OCI-LY7 (cell line): ENCODE results near the gene TNNT1. TPM values are rescaled to one million over a fixed set of nuclear protein-coding genes. Genes with fewer than 3 reads are reported as not detected.

Experiments
- BruUV-seq: library from RNA; stranded (reverse); fragments of 400-500 nt; replicated peaks from 2 replicates; lab custom pipeline; 2021; lab: Mats Ljungman, UMichigan
- CTCF ChIA-PET: fragments of 300-600 bp; sonication (Branson Sonifier 250); formaldehyde crosslinking; loops from one replicate; lab custom pipeline; 2022; ENCODE audit warnings: antibody characterized with exemption; ENCODE audit not compliant: unreplicated experiment; lab: Charles Lee
- POLR2A ChIA-PET: fragments of 300-600 bp; sonication (Branson Sonifier 250); formaldehyde crosslinking; loops from one replicate; lab custom pipeline; 2022; ENCODE audit warnings: antibody characterized with exemption; lab: Charles Lee
- DNase-seq: peaks from one replicate; pipeline ENCODE4 v3.0.0-alpha.2; 2015; ENCODE audit warnings: low spot score
- H2AFZ ChIP-seq: fragments of 200-600 bp; sonication (generic), shearing (Covaris generic); 2 replicates; pipeline ENCODE4 v1.6.1; 2014; ENCODE audit warnings: mild to moderate bottlenecking, antibody characterized with exemption, low read length, moderate library complexity
- H3K27ac ChIP-seq: fragments of 200-600 bp; sonication (generic); 2 replicates; pipeline ENCODE4 v1.5.1; 2014; ENCODE audit warnings: mixed run types, low read depth, mild to moderate bottlenecking, moderate library complexity, low read length, inconsistent platforms; ENCODE audit not compliant: poor library complexity, severe bottlenecking
- H3K36me3 ChIP-seq: fragments of 200-600 bp; sonication (generic); 2 replicates; pipeline ENCODE4 v1.6.1; 2014; ENCODE audit warnings: mild to moderate bottlenecking, antibody characterized with exemption, low read length, moderate library complexity, mixed read lengths; ENCODE audit not compliant: insufficient read depth
- H3K4me1 ChIP-seq: fragments of 200-600 bp; sonication (generic); 2 replicates; pipeline ENCODE4 v1.5.1; 2014; ENCODE audit warnings: mild to moderate bottlenecking, low read length; ENCODE audit not compliant: insufficient read depth, poor library complexity, severe bottlenecking
- H3K4me2 ChIP-seq: fragments of 200-600 bp; sonication (generic); 2 replicates; pipeline ENCODE4 v1.6.1; 2014; ENCODE audit warnings: mild to moderate bottlenecking, low read length
- H3K4me3 ChIP-seq: fragments of 200-600 bp; sonication (generic); 2 replicates; pipeline ENCODE4 v1.5.1; 2014; ENCODE audit warnings: mild to moderate bottlenecking, low read depth, low read length; ENCODE audit not compliant: poor library complexity, severe bottlenecking
- H3K79me2 ChIP-seq: fragments of 200-600 bp; sonication (generic); 2 replicates; pipeline ENCODE4 v1.6.1; 2016; ENCODE audit warnings: low read depth, mild to moderate bottlenecking, low read length, moderate library complexity, mixed read lengths; ENCODE audit not compliant: insufficient read depth
- H3K9me2 ChIP-seq: fragments of 200-600 bp; sonication (generic); 2 replicates; pipeline ENCODE4 v1.6.1; 2016; ENCODE audit warnings: mild to moderate bottlenecking, low read length, mixed read lengths; ENCODE audit not compliant: insufficient read depth
- H3K9me3 ChIP-seq: fragments of 200-600 bp; sonication (generic); 2 replicates; pipeline ENCODE4 v1.6.1; 2014; ENCODE audit warnings: mild to moderate bottlenecking, mixed run types, low read length, mixed read lengths
- H4K20me1 ChIP-seq: fragments of 200-600 bp; sonication (generic); 2 replicates; pipeline ENCODE4 v1.6.1; 2014; ENCODE audit warnings: mild to moderate bottlenecking, antibody characterized with exemption, low read length, moderate library complexity, mixed read lengths; ENCODE audit not compliant: insufficient read depth
- EZH2phosphoT487 ChIP-seq: fragments of 200-600 bp; sonication (generic); IDR thresholded peaks from 2 replicates; pipeline ENCODE4 v1.6.1; 2018; ENCODE audit warnings: low read depth, borderline replicate concordance, mild to moderate bottlenecking, mixed run types, antibody characterized with exemption, low read length, moderate library complexity, mixed read lengths
- intact Hi-C: fragments of 100-400 bp; cut with micrococcal nuclease; formaldehyde crosslinking; loops from one replicate; pipeline ENCODE4 v1.10.0; 2022; ENCODE audit not compliant: unreplicated experiment
- total RNA-seq, 2 experiments: library from RNA; depleted of rRNA in 1 of 2; stranded (reverse); fragments of >200 nt in 1 of 2; shearing (Covaris generic) in 1 of 2; gene quantifications; 2 replicates each; pipeline ENCODE4 v1.2.3, GENCODE V29; 2014 to 2022
- TF ChIP-seq, protein P1 (sequence below): fragments of 200-600 bp; sonication (generic); conservative IDR thresholded peaks from 2 replicates; pipeline ENCODE4 v1.5.1; 2014; ENCODE audit warnings: mild to moderate bottlenecking, antibody characterized with exemption, low read length, moderate library complexity, mixed read lengths

Gene TNNT1
- total RNA-seq, 2 experiments from 2014 or later = 11.2 to 21.9 TPM

DNA sequence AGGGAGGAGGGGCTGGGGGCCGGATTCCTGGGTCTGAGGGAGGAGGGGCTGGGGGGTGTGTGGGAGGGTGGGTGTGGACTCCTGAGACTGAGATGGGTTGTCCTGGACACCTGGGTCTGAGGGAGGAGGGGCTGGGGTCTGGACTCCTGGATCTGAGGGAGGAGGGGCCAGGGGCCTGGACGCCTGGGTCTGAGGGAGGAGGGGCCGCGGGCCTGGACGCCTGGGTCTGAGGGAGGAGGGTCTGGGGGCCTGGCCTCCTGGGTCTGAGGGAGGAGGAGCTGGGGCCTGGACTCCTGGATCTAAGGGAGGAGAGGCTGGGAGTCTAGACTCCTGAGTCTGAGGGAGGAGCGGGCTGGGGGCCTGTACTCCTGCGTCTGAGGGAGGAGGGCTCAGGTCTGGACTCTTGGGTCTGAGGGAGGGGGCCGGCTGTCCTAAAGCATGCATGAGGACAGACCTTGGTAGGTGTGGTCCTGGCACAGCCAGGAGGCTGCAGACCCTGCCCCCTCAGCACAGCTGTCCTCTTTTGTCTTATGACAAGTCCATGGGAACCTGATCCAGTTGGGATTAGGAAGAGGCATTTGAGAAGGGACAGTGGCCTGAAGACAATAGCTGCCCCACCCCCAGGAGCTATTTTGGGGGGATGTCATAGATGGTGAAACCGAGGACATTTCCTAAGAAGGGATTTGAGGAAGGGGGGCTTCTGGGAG is 1.3 kb downstream of the TNNT1 start:
- intact Hi-C loops = no loop called here
- no TSS peak for BruUV-seq
- no peaks in the 10 kb centered on the region for H3K9me2 ChIP-seq
- no peaks in the 10 kb centered on the region for H3K79me2 ChIP-seq
- no peak for DNase-seq
- H3K36me3 ChIP-seq = 0 out of 2 replicates have a peak, but pooled peaks cover 6% of the 10 kb centered on the region
- H3K27ac ChIP-seq = no peak overlapping the region
- ChIA-PET POLR2A (no interaction called here), CTCF (interaction anchor here (0.6 kb wide), 1 partner anchor 62 kb away, joined by 4 read pairs; no protein-coding TSS in a partner anchor)
- H3K4me2 ChIP-seq = no peak overlapping the region
- no peak overlapping the region for H3K4me3 ChIP-seq
- no peak overlapping the region for H2AFZ ChIP-seq
- peaks cover 7% of the 10 kb centered on the region for H3K9me3 ChIP-seq
- H4K20me1 ChIP-seq = no peaks in the 10 kb centered on the region
- no peak for TF ChIP-seq EZH2phosphoT487
- TF ChIP-seq, protein P1, sequence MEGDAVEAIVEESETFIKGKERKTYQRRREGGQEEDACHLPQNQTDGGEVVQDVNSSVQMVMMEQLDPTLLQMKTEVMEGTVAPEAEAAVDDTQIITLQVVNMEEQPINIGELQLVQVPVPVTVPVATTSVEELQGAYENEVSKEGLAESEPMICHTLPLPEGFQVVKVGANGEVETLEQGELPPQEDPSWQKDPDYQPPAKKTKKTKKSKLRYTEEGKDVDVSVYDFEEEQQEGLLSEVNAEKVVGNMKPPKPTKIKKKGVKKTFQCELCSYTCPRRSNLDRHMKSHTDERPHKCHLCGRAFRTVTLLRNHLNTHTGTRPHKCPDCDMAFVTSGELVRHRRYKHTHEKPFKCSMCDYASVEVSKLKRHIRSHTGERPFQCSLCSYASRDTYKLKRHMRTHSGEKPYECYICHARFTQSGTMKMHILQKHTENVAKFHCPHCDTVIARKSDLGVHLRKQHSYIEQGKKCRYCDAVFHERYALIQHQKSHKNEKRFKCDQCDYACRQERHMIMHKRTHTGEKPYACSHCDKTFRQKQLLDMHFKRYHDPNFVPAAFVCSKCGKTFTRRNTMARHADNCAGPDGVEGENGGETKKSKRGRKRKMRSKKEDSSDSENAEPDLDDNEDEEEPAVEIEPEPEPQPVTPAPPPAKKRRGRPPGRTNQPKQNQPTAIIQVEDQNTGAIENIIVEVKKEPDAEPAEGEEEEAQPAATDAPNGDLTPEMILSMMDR = no peak
- peaks cover 50% of the 10 kb centered on the region for H3K4me1 ChIP-seq

DNA sequence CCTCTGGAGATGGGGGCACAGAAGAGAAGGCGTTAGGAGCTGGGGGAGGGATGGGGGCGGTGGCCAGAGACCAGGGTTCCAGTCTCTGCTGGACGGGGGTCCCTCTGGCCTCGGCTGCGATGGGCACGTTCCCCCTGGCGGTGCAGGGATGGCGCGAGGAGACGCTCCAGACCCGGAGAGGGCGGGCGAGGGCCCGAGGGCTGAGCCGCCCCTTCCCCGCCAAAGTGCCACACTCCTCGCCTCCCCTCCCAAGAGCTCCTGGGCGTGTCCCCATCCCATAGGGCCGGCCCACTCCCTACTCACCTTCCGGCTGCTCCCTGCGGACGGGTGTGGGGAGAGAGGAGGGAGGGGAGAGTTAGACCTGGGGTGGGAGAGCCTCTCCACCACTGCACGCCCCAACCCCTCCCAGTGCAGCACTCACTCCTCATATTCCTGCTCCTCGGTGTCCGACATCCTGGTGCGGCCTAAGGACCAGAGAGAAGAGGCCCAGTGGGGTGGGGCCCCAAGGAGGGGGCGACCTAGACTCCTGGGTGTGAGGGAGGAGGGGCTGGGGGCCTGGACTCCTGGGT is 2.2 kb downstream of the TNNT1 start:
- peaks cover 6% of the 10 kb centered on the region for H3K9me3 ChIP-seq
- peak overlapping the region; percentile 76 for H3K4me2 ChIP-seq
- DNase-seq = peak; percentile 42
- intact Hi-C loops = no loop called here
- TF ChIP-seq EZH2phosphoT487 = no peak
- TF ChIP-seq, protein P1 = no peak
- ChIA-PET POLR2A (no interaction called here), CTCF (no interaction called here)
- no peak overlapping the region for H3K27ac ChIP-seq
- no peaks in the 10 kb centered on the region for H4K20me1 ChIP-seq
- BruUV-seq = no TSS peak
- H3K79me2 ChIP-seq = no peaks in the 10 kb centered on the region
- H3K4me3 ChIP-seq = peak overlapping the region; percentile 65
- peak overlapping the region; percentile 76; the same call in 1 of the 2 replicates for H2AFZ ChIP-seq
- 0 out of 2 replicates have a peak, but pooled peaks cover 6% of the 10 kb centered on the region for H3K36me3 ChIP-seq
- H3K4me1 ChIP-seq = peaks cover 43% of the 10 kb centered on the region
- H3K9me2 ChIP-seq = no peaks in the 10 kb centered on the region
